OCI-LY7 (cell line): ENCODE measurements around the gene ZNHIT1. TPM values are rescaled to one million over a fixed set of nuclear protein-coding genes. Genes with fewer than 3 reads are reported as not detected.

ENCODE experiments used
- BruUV-seq: library from RNA; stranded (reverse); fragments of 400-500 nt; replicated peaks from 2 replicates; lab custom pipeline; 2021; lab: Mats Ljungman, UMichigan
- CTCF ChIA-PET: fragments of 300-600 bp; sonication (Branson Sonifier 250); formaldehyde crosslinking; loops from one replicate; lab custom pipeline; 2022; ENCODE audit warnings: antibody characterized with exemption; ENCODE audit not compliant: unreplicated experiment; lab: Charles Lee
- POLR2A ChIA-PET: fragments of 300-600 bp; sonication (Branson Sonifier 250); formaldehyde crosslinking; loops from one replicate; lab custom pipeline; 2022; ENCODE audit warnings: antibody characterized with exemption; lab: Charles Lee
- DNase-seq: peaks from one replicate; pipeline ENCODE4 v3.0.0-alpha.2; 2015; ENCODE audit warnings: low spot score
- H2AFZ ChIP-seq: fragments of 200-600 bp; sonication (generic), shearing (Covaris generic); 2 replicates; pipeline ENCODE4 v1.6.1; 2014; ENCODE audit warnings: mild to moderate bottlenecking, antibody characterized with exemption, low read length, moderate library complexity
- H3K27ac ChIP-seq: fragments of 200-600 bp; sonication (generic); 2 replicates; pipeline ENCODE4 v1.5.1; 2014; ENCODE audit warnings: mixed run types, low read depth, mild to moderate bottlenecking, moderate library complexity, low read length, inconsistent platforms; ENCODE audit not compliant: poor library complexity, severe bottlenecking
- H3K36me3 ChIP-seq: fragments of 200-600 bp; sonication (generic); 2 replicates; pipeline ENCODE4 v1.6.1; 2014; ENCODE audit warnings: mild to moderate bottlenecking, antibody characterized with exemption, low read length, moderate library complexity, mixed read lengths; ENCODE audit not compliant: insufficient read depth
- H3K4me1 ChIP-seq: fragments of 200-600 bp; sonication (generic); 2 replicates; pipeline ENCODE4 v1.5.1; 2014; ENCODE audit warnings: mild to moderate bottlenecking, low read length; ENCODE audit not compliant: insufficient read depth, poor library complexity, severe bottlenecking
- H3K4me2 ChIP-seq: fragments of 200-600 bp; sonication (generic); 2 replicates; pipeline ENCODE4 v1.6.1; 2014; ENCODE audit warnings: mild to moderate bottlenecking, low read length
- H3K4me3 ChIP-seq: fragments of 200-600 bp; sonication (generic); 2 replicates; pipeline ENCODE4 v1.5.1; 2014; ENCODE audit warnings: mild to moderate bottlenecking, low read depth, low read length; ENCODE audit not compliant: poor library complexity, severe bottlenecking
- H3K79me2 ChIP-seq: fragments of 200-600 bp; sonication (generic); 2 replicates; pipeline ENCODE4 v1.6.1; 2016; ENCODE audit warnings: low read depth, mild to moderate bottlenecking, low read length, moderate library complexity, mixed read lengths; ENCODE audit not compliant: insufficient read depth
- H3K9me2 ChIP-seq: fragments of 200-600 bp; sonication (generic); 2 replicates; pipeline ENCODE4 v1.6.1; 2016; ENCODE audit warnings: mild to moderate bottlenecking, low read length, mixed read lengths; ENCODE audit not compliant: insufficient read depth
- H3K9me3 ChIP-seq: fragments of 200-600 bp; sonication (generic); 2 replicates; pipeline ENCODE4 v1.6.1; 2014; ENCODE audit warnings: mild to moderate bottlenecking, mixed run types, low read length, mixed read lengths
- H4K20me1 ChIP-seq: fragments of 200-600 bp; sonication (generic); 2 replicates; pipeline ENCODE4 v1.6.1; 2014; ENCODE audit warnings: mild to moderate bottlenecking, antibody characterized with exemption, low read length, moderate library complexity, mixed read lengths; ENCODE audit not compliant: insufficient read depth
- EZH2phosphoT487 ChIP-seq: fragments of 200-600 bp; sonication (generic); IDR thresholded peaks from 2 replicates; pipeline ENCODE4 v1.6.1; 2018; ENCODE audit warnings: low read depth, borderline replicate concordance, mild to moderate bottlenecking, mixed run types, antibody characterized with exemption, low read length, moderate library complexity, mixed read lengths
- intact Hi-C: fragments of 100-400 bp; cut with micrococcal nuclease; formaldehyde crosslinking; loops from one replicate; pipeline ENCODE4 v1.10.0; 2022; ENCODE audit not compliant: unreplicated experiment
- total RNA-seq, 2 experiments: library from RNA; depleted of rRNA in 1 of 2; stranded (reverse); fragments of >200 nt in 1 of 2; shearing (Covaris generic) in 1 of 2; gene quantifications; 2 replicates each; pipeline ENCODE4 v1.2.3, GENCODE V29; 2014 to 2022
- TF ChIP-seq, protein P1 (sequence below): fragments of 200-600 bp; sonication (generic); conservative IDR thresholded peaks from 2 replicates; pipeline ENCODE4 v1.5.1; 2014; ENCODE audit warnings: mild to moderate bottlenecking, antibody characterized with exemption, low read length, moderate library complexity, mixed read lengths

ZNHIT1 gene
- total RNA-seq, 2 experiments from 2014 or later = 44.3 to 77.3 TPM

DNA sequence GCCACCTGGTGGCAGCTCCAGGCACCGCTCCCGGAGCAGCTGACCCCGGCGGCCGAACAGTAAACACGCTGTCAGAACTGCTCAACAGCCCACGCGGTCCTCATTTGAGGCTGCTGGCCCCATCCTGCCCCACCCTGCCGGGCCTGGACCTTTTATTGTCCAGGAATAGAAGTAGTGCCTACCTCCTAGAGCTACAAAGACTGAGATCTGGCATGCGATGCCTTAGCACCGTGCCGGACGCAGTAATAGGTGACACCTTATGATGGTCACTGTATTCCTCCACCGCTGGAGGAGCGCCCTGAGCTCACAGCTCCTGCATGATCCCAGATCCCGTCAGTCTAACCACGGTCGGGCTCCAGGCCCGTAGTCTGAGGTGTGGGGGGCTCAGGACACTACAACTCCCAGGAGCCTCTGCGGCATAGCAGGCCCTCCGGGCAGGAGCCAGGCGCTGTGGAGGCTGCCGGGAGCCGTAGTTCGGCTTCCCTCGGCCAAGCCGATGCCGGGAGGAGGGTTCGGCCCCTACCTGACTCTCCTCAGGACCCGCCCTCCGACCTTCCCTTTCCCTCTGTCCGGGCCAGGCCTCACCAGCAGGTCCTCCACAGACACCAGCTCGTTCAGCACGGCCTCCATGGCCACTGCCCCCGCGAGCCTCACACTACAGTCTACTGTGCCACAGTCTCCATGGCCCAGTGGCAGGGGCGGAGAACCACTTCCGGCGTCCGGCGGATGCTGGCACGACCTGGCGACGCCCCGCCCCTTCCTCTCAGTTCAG, 26.6 kb downstream of the ZNHIT1 start, which contains the start of gene FIS1:
Gene FIS1, minus strand, starts transcription at position 707 of the 772 bp plus-strand sequence. Its CDS starts 77 bp downstream, at position 630.
- H3K9me3 ChIP-seq = no peaks in the 10 kb centered on the region
- intact Hi-C loops = loop anchor here (2.0 to 5.0 kb wide), 2 partner anchors 26 to 38 kb away; partner anchors contain the start of gene ZNHIT1
- peaks cover 25% of the 10 kb centered on the region; the same call in 1 of the 2 replicates for H3K79me2 ChIP-seq
- H3K4me1 ChIP-seq = peaks cover 18% of the 10 kb centered on the region
- peak within 1 kb of the TSS; percentile 58 for H3K27ac ChIP-seq
- H3K4me2 ChIP-seq = peak within 1 kb of the TSS; percentile 92
- peak within 1 kb of the TSS; percentile 36; the same call in 1 of the 2 replicates for H2AFZ ChIP-seq
- BruUV-seq = no TSS peak
- no peaks in the 10 kb centered on the region for H3K9me2 ChIP-seq
- H4K20me1 ChIP-seq = no peaks in the 10 kb centered on the region
- ChIA-PET CTCF (interaction anchor here (0.6 to 1.2 kb wide), 4 partner anchors 8 to 38 kb away, joined by 3 to 6 read pairs (median 4); partner anchors contain the start of gene ZNHIT1), POLR2A (interaction anchor here (1.0 to 1.8 kb wide), 4 partner anchors 27 to 355 kb away, joined by 3 to 4 read pairs (median 3); partner anchors contain the start of genes UFSP1 and ZNHIT1)
- peak; percentile 94 for DNase-seq
- H3K4me3 ChIP-seq = peak within 1 kb of the TSS; percentile 87
- TF ChIP-seq, protein P1, sequence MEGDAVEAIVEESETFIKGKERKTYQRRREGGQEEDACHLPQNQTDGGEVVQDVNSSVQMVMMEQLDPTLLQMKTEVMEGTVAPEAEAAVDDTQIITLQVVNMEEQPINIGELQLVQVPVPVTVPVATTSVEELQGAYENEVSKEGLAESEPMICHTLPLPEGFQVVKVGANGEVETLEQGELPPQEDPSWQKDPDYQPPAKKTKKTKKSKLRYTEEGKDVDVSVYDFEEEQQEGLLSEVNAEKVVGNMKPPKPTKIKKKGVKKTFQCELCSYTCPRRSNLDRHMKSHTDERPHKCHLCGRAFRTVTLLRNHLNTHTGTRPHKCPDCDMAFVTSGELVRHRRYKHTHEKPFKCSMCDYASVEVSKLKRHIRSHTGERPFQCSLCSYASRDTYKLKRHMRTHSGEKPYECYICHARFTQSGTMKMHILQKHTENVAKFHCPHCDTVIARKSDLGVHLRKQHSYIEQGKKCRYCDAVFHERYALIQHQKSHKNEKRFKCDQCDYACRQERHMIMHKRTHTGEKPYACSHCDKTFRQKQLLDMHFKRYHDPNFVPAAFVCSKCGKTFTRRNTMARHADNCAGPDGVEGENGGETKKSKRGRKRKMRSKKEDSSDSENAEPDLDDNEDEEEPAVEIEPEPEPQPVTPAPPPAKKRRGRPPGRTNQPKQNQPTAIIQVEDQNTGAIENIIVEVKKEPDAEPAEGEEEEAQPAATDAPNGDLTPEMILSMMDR = peak; percentile 92
- TF ChIP-seq EZH2phosphoT487 = no peak
- H3K36me3 ChIP-seq = peaks cover 51% of the 10 kb centered on the region

DNA sequence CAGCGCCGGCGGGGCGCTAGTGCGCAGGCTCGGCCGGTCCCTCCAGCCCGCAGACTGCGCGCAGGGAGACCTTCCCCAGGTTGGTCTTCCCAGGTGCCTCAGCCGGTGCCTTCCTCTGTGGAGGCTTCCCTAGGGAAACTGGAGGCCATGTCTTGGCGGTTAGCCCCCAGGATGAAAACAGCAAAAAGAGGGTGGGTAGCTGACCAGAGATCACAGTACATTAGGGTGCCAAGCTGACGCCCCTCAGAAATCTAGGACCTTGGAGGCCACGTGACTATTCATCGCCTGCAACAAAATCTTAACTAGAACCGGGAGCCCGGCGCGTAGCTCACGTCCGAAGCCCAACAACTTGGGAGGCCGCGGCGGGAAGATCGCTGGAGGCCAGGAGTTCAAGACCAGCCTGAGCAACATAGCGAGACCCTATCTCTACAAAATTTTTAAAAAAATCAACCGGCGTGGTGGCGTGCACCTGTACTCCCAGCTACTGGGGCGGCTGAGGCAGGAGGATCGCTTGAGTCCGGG, 27.2 kb downstream of the ZNHIT1 start:
- no peaks in the 10 kb centered on the region for H3K9me3 ChIP-seq
- TF ChIP-seq, protein P1 = no peak
- no peak for TF ChIP-seq EZH2phosphoT487
- peaks cover 18% of the 10 kb centered on the region for H3K4me1 ChIP-seq
- no peaks in the 10 kb centered on the region for H3K9me2 ChIP-seq
- H3K79me2 ChIP-seq = peaks cover 29% of the 10 kb centered on the region; the same call in 1 of the 2 replicates
- H4K20me1 ChIP-seq = no peaks in the 10 kb centered on the region
- no peak for DNase-seq
- no peak overlapping the region for H3K27ac ChIP-seq
- peak overlapping the region; percentile 87 for H3K4me3 ChIP-seq
- peaks cover 45% of the 10 kb centered on the region for H3K36me3 ChIP-seq
- H2AFZ ChIP-seq = peak overlapping the region; percentile 17; the same call in 1 of the 2 replicates
- ChIA-PET POLR2A (interaction anchor here (0.5 to 1.3 kb wide), 5 partner anchors 27 to 356 kb away, joined by 3 to 4 read pairs (median 3); partner anchors contain the start of genes PLOD3, UFSP1 and ZNHIT1), CTCF (no interaction called here)
- intact Hi-C loops = loop anchor here (2.0 kb wide), 1 partner anchor 26 kb away; the partner anchor contains the start of gene ZNHIT1
- BruUV-seq = no TSS peak
- H3K4me2 ChIP-seq = peak overlapping the region; percentile 92
